Measurements from ENCODE around the gene RNF19B.

The RNF19B gene

GRCh38 chr1:32966900-32967299, 2.3 kb upstream of the RNF19B start:
- DNase-seq: no peak

DNA sequence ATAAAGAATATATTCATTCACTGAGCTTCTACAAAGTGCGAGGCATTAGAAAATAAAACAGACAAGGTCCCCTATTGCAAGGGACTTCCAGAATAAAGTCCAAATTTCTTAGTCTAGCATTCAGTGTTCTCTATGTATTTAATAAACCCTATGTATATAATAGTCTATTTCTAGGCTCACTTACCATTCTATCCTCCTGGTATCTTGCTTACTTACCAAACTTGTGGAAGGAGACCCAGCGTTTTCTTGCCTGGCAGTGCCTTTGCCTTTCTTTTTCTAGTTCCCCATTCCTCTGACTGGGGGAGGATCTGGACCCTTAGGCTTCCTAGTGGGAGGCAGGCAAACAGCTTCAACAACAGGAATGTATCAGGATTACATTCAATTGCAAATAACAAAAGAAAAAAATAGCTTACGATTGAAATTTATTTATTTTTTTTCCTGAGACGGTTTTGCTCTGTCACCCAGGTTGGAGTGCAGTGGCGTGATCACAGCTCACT, 690 bp upstream of the RNF19B start:
- no peak for DNase-seq

GRCh38 chr1:32963746-32964460, 706 bp downstream of the RNF19B start:
- DNase-seq: peak; percentile 81

GRCh38 chr1:32962248-32962896, 2.2 kb downstream of the RNF19B start:
- no peak for DNase-seq

DNA sequence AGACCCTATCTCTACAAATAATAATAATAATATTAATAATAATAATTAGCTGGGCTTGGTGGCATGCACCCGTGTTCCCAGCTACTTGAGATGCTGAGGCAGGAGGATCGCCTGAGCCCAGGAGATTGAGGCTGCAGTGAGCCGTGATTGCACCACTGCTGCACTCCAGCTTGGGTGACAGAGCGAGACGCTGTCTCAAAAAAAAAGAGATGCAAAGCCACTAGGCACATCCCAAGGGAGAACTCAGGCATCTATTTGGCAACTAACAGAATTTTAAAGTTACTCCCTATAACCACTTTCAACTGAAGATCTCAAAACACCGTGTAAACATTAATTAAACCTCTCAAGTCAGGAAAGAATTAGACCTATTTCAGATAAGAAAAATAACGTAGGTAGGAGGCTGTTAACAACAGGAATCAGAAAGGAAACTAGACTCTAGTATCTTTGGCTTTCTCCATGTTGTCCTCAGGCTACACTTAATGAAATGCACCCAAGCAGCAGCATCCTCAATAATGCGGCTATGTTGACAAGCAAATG, 3.7 kb downstream of the RNF19B start:
- DNase-seq: no peak

GRCh38 chr1:32960342-32960741, 4.3 kb downstream of the RNF19B start:
- DNase-seq: no peak

- DNase-seq: no peak
These were observed 5.8 kb downstream of the RNF19B start for GRCh38 chr1:32958827-32959226.

DNA sequence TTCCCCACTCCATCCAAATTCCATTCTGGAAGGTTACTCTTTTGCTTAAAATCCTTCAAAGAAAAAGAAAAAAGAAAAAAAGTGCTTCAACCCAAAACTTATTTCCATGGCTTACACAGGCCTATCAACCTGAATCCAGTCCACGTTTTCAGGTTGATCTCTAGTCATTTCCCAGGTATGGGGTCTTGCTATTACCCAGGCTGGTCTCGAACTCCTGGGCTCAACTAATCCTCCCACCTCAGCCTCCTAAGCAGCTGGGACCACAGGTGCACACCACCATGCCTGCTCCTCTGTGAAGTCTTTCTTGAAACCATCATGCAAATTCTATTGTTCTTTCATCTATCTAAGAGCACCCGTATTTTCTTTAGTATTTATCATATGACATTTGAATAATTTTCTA, 7.6 kb downstream of the RNF19B start:
- DNase-seq: no peak

- DNase-seq: no peak
These were observed 10.4 kb downstream of the RNF19B start for GRCh38 chr1:32954168-32954567.

GRCh38 chr1:32953495-32953894, 11.1 kb downstream of the RNF19B start:
- no peak for DNase-seq

DNA sequence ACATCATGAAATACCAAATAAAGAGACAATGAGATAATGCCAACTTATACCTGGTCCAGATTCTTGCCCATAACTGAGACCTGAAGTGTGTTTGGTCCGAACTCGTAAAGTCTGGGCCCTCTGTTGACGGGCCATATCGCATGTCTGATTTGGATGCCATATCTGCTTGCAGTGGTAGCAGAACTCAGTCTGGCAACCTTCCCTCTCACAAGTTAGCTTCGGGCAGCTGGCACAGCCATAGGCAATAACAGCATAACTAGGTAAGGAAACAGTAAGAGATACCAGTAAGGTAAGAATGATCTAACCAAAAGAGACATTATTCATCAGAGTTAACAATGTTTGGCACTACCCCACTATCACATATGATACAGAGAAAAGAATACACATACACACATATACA, 15.1 kb downstream of the RNF19B start:
- no peak for DNase-seq

GRCh38 chr1:32948905-32949304, 15.7 kb downstream of the RNF19B start:
- no peak for DNase-seq

- no peak for DNase-seq
These were observed 16.3 kb downstream of the RNF19B start for GRCh38 chr1:32948390-32948722.

GRCh38 chr1:32947669-32948389, 16.8 kb downstream of the RNF19B start:
- DNase-seq: no peak

DNA sequence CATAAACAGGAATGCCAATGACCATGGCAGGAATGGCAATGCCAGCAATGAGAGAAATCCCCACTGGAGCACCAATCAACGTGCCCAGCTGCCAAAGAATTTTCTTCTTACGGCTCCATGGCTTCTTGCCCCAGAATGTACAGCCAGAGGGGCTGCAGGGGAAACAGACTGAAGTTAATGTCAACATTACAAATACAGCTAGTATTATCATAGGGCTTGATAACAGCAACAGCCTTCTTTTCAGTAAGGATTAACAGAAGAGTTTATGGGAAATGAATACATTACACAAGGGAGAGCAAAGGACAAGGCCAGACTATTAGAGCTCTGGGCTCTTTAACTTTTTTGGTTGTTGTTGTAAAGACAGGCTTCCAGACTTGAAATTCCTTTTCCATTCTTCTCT, 18.2 kb downstream of the RNF19B start:
- no peak for DNase-seq

GRCh38 chr1:32944180-32944579, 20.4 kb downstream of the RNF19B start:
- no peak for DNase-seq

- no peak for DNase-seq
These were observed 24.8 kb downstream of the RNF19B start for GRCh38 chr1:32939655-32940371.

- no peak for DNase-seq
These were observed 27.5 kb downstream of the RNF19B start for GRCh38 chr1:32937061-32937460.

- DNase-seq: no peak
These were observed 30.1 kb downstream of the RNF19B start for GRCh38 chr1:32934535-32934934.

DNA sequence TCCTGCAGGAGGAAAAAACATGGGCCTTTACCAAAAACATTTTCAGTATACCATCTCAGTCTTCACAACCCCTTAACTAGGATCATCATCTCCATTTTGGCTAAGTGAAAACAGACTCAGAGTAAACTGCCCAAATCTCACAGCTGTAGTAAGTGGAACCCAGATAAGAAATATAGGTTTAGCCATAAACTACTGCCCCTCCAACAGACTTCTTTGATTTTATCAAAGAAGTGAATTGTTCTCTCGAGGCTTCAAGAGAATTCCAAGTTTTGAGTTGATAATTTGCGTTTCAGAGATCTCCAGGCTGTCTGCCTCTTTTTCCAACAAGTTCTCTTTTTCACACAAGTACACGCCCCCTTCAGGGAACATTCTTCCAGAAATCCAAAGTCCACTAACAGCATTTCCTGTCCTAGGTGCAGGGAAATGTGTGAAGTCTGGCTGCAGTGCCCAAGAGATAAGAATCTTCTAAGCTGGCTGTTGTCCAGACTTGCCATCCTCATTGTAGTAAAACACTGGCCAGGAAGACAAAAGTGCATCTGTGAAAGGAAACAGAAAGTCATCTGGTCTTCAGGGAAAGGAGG, 30.8 kb downstream of the RNF19B start:
- no peak for DNase-seq

GRCh38 chr1:32931760-32932159, 32.8 kb downstream of the RNF19B start:
- DNase-seq: no peak

GRCh38 chr1:32929366-32929765, 35.2 kb downstream of the RNF19B start:
- DNase-seq: no peak

DNA sequence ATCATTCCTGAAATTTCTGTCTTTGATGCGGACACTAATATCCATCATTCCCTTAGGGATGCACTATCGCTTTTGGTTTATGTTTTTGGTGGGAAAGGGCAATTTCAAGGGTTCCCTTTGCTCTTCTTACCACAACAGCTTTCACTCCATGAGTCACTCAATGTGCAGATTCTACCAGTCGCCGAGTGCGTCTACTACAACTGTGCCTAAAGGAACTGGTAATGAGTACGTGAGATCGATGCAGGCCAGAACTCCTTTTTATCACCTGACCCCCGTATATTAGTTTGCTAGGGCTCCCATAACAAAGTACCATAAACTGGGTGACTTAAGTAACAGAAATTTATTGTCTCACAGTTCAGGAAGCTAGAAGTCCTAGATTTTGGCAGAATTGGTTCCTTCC, 35.9 kb downstream of the RNF19B start:
- no peak for DNase-seq
